GM21381 (cell line): ENCODE results near the gene NIP7.
"Not testable (repeated sequence)": the region's sequence is repeated elsewhere in the genome, so short reads cannot be mapped to it uniquely, and the experiment has no call there.

Experiments
- ATAC-seq: cut with Tn5 transposase; IDR thresholded peaks from one replicate; pipeline ENCODE4 v1.9.1; 2021; ENCODE audit warnings: mild to moderate bottlenecking, moderate library complexity; ENCODE audit not compliant: unreplicated experiment

Gene NIP7

DNA sequence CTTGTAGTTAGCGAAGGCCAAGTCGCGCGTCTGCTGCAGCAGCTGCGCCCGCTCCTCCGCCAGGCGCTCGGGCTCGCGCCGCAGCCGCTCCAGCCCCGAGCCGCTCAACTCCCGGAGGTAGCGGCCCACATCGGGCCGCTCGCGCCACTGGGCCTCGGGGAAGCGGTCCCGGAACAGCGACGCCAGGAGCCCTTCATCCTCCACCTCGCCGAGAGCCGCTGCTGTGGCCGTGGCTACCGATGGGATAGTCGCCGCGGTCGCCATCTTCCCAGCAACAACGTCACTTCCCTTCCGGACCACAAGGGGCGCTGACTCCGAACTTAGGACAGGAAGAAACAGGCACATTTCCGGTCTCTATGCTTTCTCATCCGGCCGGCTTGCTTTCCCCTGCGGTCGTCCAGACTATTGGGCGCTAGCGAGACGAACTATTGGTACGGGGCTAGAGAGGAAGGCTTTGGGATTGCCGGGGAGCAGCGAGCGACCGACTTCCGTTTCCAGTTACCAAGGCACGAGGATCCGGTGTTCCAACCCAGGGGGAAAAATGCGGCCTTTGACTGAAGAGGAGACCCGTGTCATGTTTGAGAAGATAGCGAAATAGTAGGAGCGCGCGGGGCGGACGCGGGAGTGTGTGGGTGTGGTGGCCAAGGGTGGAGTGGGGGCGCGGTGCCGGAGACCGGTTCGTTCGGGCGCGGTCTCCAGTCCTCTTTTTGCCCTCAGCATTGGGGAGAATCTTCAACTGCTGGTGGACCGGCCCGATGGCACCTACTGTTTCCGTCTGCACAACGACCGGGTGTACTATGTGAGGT, at the start of gene NIP7, which contains the start of gene COG8:
Gene NIP7, plus strand, starts transcription at position 484 of the 806 bp plus-strand sequence. Its CDS starts 58 bp downstream, at position 542.
Gene COG8, minus strand, starts transcription at position 276 of the 806 bp plus-strand sequence. Its CDS starts 12 bp downstream, at position 264.
- peak; percentile 75 for ATAC-seq

GRCh38 chr16:69291657-69292056, 47.9 kb upstream of the NIP7 start:
- ATAC-seq: not testable (repeated sequence)

DNA sequence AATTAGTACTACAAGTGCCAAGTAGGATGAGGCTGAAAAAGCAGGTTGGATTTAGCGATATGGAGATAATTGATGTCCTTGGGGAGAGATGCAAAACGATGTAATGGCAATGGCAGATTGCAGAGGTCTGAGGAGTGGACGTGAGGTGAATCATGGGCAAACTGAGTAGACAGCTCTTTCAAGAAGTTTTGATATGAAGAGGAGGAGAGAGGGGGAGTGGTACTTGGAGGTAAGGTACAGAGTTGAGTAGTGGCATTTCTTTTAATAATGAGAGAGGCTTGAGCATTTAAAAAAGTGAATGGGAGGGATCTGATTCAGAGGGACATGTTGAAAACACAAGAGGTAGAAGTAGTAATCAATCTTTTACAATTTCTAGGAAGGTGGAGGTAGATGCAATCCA, 46.2 kb upstream of the NIP7 start:
- no peak for ATAC-seq

DNA sequence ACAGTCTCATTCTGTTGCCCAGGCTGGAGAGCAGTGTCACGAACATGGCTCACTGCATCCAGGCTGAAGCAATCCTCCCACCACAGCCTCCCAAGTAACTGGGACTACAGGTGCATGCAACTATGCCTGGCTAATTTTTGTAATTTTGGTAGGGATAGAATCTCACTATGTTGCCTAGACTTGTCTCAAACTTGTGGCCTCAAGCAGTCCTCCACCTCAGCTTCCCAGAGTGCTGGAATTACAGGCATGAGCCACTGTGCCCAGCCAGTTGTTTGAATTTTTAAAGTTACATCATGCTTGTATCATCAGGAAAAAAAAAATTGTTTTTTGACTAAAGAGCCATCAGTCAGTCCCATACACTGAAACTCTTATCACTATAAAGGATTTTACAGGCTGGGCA, 45.5 kb upstream of the NIP7 start:
- ATAC-seq: no peak

- not testable (repeated sequence) for ATAC-seq
These were observed 42.8 kb upstream of the NIP7 start for GRCh38 chr16:69296771-69297170.

GRCh38 chr16:69298261-69298660, 41.3 kb upstream of the NIP7 start:
- no peak for ATAC-seq

DNA sequence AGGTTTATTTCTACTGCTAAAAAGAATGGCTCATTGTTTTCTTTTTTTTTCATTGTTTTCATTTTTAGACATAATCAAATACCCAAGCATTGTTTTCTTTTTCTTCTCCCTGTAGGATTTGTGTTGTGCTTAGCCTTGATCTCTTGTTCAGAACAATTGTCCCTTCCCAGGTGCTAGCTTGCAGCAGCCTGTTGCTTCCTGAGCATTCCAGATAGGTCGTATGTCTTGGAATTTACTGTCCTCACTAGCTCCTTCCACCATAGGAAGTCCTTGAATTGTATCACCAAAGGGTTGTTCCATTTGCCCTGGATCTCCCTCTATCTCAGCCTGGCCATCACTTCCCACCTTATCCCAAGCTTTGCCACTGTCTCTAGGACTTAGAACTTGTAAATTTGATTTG, 38.4 kb upstream of the NIP7 start:
- no peak for ATAC-seq

- ATAC-seq: no peak
These were observed 37.7 kb upstream of the NIP7 start for GRCh38 chr16:69301861-69302260.

DNA sequence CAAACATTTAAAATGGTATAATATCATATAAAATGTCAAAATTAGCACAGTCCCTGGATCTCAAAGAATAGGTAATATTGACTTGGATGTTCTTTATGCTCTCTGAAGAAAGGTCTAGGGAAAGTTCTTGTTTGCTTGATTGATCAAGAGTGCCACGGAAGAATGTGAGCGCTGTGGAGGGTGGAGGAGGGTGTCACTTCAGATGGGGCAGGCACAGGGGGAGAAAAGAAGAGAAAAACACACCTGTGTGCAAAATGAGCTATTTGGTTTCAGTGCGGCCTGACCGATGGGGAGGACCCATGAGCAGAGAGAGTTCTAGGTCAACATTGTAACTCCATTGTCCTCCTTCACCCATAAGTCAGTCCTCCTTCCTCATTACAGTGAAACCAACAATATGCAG, 37.3 kb upstream of the NIP7 start:
- no peak for ATAC-seq

DNA sequence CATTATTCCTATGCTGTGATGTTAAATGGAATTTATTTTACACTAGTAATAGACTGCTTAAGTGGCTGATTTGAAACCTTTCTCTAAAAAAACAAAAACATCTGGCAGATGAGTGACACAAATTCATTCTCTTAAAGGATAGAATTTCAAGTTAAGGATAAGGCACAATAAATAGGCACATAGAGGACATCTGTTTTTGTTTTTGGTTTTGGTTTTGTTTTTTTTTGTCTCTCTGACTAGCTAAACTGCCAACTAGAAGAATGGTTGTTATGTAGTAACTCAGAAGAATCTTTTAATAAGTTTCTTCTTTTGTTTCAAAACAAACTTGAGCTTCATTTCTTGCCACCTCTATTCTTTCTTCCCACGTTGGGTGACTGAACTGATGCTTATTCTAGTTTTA, 33.5 kb upstream of the NIP7 start:
- no peak for ATAC-seq

DNA sequence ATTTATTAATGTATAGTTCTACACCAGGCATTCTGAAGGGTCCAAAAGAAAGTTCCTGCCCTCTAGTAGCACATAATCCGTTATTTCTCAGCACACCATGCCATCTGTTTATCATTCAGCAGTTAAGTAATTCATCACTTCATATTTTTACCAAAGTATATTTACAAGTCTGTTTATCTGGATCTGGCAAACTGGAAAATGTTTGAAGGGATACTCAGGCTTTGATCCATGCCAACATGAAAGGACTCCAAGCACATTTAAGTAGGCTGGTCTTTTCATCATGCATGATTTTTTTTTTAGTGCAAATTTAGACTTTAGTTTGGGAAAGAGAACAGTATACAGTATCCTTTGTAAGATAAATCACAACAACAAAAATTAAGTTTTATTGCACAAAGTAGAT, 32.5 kb upstream of the NIP7 start:
- no peak for ATAC-seq

- ATAC-seq: no peak
These were observed 31.7 kb upstream of the NIP7 start for GRCh38 chr16:69307856-69308255.

- no peak for ATAC-seq
These were observed 30.3 kb upstream of the NIP7 start for GRCh38 chr16:69309316-69309715.

- ATAC-seq: peak; percentile 96
These were observed 28.7 kb upstream of the NIP7 start, which contains the start of gene VPS4A for GRCh38 chr16:69310653-69311532. Gene VPS4A (plus strand): TSS chr16:69311350. CDS start chr16:69311512, 162 bp downstream.

DNA sequence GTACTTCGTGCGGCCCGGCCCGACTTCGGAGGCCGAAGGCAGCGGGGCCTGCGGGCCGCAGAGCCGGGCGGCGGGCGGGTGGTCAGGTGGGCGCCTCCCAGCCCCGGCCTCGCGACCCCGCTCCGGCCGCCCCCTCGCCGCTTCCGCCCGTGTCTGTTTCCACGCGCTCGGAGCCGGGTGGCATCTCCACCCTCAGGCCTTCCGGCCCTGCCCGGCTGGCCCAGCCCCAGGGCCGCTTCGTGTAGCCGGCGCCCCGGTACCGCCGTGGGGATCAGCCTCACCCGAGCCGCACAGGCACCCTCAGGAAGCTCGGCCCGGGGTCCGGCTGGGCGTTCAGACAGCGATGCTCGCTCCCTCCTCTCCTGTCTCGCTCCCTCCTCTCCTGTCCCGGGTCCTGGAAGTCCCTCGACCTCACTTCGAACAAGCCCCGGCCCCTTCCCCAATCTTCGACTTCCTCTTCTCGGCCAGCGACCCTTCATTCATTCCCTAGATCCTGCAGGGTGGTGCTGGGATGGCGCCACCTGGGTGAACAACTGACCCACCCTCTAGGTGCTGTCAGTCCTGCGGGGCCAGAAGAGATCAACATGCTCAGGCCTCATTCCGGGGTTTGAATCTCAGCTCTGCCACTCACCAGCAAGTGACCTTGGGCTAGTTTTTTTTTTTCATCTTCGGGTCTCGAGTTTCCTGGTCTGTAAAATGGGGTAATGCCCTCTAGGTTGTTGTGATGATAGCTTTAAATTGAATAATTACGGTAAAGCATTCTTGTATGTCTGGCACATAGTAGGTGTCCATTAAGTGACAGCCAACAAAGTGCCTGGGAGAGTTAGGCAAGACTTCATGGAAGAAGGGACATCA, 27.8 kb upstream of the NIP7 start:
- ATAC-seq: peak; percentile 44

- no peak for ATAC-seq
These were observed 26.1 kb upstream of the NIP7 start for GRCh38 chr16:69313469-69313868.

GRCh38 chr16:69314534-69314933, 25.0 kb upstream of the NIP7 start:
- ATAC-seq: no peak

GRCh38 chr16:69315486-69316311, 23.9 kb upstream of the NIP7 start:
- no peak for ATAC-seq

DNA sequence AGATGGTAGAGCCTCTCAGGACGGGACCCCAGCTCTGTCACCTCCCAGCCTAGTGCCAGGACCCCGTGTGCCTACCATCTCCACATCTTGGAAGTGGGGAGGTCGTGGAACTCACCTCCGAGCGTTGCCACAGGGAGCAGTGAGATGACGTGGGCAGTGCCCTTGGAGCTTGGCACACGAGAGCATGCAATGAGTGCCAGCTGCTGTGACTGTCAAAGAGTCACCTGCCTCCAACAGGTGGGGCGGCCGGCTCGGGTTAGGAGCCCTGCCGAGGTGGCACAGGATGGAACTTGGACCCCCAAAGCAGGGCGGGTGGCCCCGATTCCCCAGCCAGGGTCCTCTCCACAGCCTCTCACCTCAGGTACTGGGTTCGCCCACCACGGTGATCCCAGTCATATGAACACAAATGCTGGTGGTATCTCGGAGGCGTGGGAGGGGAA, 23.0 kb upstream of the NIP7 start:
- no peak for ATAC-seq
